HCT116 (cell line): Measurements from ENCODE around the gene RPS16. TPM values are rescaled to one million over a fixed set of nuclear protein-coding genes. Genes with fewer than 3 reads are reported as not detected.

Source experiments
- ATAC-seq: fragments of 200-7000 bp; cut with Tn5 transposase; 2 replicates; pipeline ENCODE4 v1.9.1; 2020; ENCODE audit warnings: mild to moderate bottlenecking, moderate library complexity
- BruUV-seq: library from RNA; stranded (reverse); fragments of 400-500 nt; replicated peaks from 2 replicates; lab custom pipeline; 2021; lab: Mats Ljungman, UMichigan
- CTCF ChIA-PET: fragments of 300-600 bp; sonication (Branson Sonifier 250); formaldehyde crosslinking; loops from one replicate; lab custom pipeline; 2021; ENCODE audit warnings: antibody characterized with exemption; lab: Charles Lee
- POLR2A ChIA-PET: fragments of 300-600, 350-600 bp; sonication (Branson Sonifier 250); formaldehyde crosslinking; loops from one replicate; lab custom pipeline; 2021; ENCODE audit warnings: antibody characterized with exemption; lab: Charles Lee
- RAD21 ChIA-PET, 2 experiments: fragments of 300-600 bp; sonication (Branson Sonifier 250); formaldehyde crosslinking; loops; one replicate each; lab custom pipeline; 2023; ENCODE audit warnings: low total read pairs in 2 of 2; ENCODE audit not compliant: uncharacterized antibody in 2 of 2, unreplicated experiment in 2 of 2, low non-redundant PET in 1 of 2; lab: Charles Lee
- DNase-seq: peaks from one replicate; pipeline ENCODE4 v3.0.0-alpha.2; 2010; ENCODE audit warnings: low read depth, low spot score
- H2AFZ ChIP-seq: fragments of 200-600 bp; shearing (Covaris generic), sonication (generic); 2 replicates; pipeline ENCODE4 v1.6.1; 2017; ENCODE audit warnings: low read depth, mixed run types, mixed read lengths, antibody characterized with exemption, low read length; ENCODE audit not compliant: poor library complexity, severe bottlenecking
- H3K27ac ChIP-seq: 2 replicates; pipeline ENCODE4 v1.5.1; 2012; ENCODE audit warnings: low read depth, low read length
- H3K27me3 ChIP-seq: fragments of 200-600 bp; sonication (generic); 2 replicates; pipeline ENCODE4 v1.6.1; 2016; ENCODE audit warnings: mixed run types, low read length, mixed read lengths; ENCODE audit not compliant: insufficient read depth
- H3K36me3 ChIP-seq, 2 experiments: fragments of 200-500 bp in 1 of 2; fragments of 200-600 bp in 1 of 2; sonication (Bioruptor generic) in 1 of 2; sonication (generic) in 1 of 2; 2 replicates each; pipeline versions ENCODE4 v1.5.1 to v1.6.1; 2014 to 2016; ENCODE audit warnings: low read length in 2 of 2, inconsistent platforms in 1 of 2, mixed read lengths in 1 of 2, mixed run types in 1 of 2; ENCODE audit not compliant: insufficient read depth in 2 of 2, control insufficient read depth in 1 of 2
- H3K4me1 ChIP-seq, 2 experiments: fragments of 200-600 bp in 1 of 2; sonication (generic) in 1 of 2; 2 replicates each; pipeline versions ENCODE4 v1.5.1 to v1.6.1; 2012 to 2017; ENCODE audit warnings: low read length in 2 of 2, inconsistent platforms in 1 of 2, mild to moderate bottlenecking in 1 of 2, mixed read lengths in 1 of 2, mixed run types in 1 of 2, moderate library complexity in 1 of 2; ENCODE audit not compliant: insufficient read depth in 2 of 2, control insufficient read depth in 1 of 2
- H3K4me2 ChIP-seq: fragments of 200-600 bp; sonication (generic); 2 replicates; pipeline ENCODE4 v1.6.1; 2017; ENCODE audit warnings: mixed run types, low read length, mixed read lengths
- H3K4me3 ChIP-seq, 2 experiments: fragments of 200-600 bp in 1 of 2; sonication (generic) in 1 of 2; replicated peaks in 1 of 2; 2 replicates each; pipeline ENCODE4 v1.5.1; 2011 to 2016; ENCODE audit warnings: low read length in 2 of 2, control low read depth in 1 of 2, low read depth in 1 of 2, mild to moderate bottlenecking in 1 of 2, mixed read lengths in 1 of 2, mixed run types in 1 of 2
- H3K79me2 ChIP-seq: fragments of 200-600 bp; sonication (generic); 2 replicates; pipeline ENCODE4 v1.6.1; 2017; ENCODE audit warnings: mild to moderate bottlenecking, mixed run types, low read length, moderate library complexity, mixed read lengths; ENCODE audit not compliant: insufficient read depth
- H3K9ac ChIP-seq: fragments of 200-600 bp; sonication (generic); 2 replicates; pipeline ENCODE4 v1.6.1; 2016; ENCODE audit warnings: low read length, mixed read lengths
- H3K9me2 ChIP-seq: fragments of 200-600 bp; sonication (generic), shearing (Covaris generic); 2 replicates; pipeline ENCODE4 v1.6.1; 2017; ENCODE audit warnings: mixed run types, mild to moderate bottlenecking, moderate library complexity; ENCODE audit not compliant: insufficient read depth
- H3K9me3 ChIP-seq, 2 experiments: fragments of 200-500 bp in 1 of 2; fragments of 200-600 bp in 1 of 2; sonication (Bioruptor generic) in 1 of 2; sonication (generic) in 1 of 2; 2 replicates each; pipeline ENCODE4 v1.6.1; 2014 to 2017; ENCODE audit warnings: low read length in 2 of 2, mixed read lengths in 2 of 2, inconsistent platforms in 1 of 2, low read depth in 1 of 2, mild to moderate bottlenecking in 1 of 2, mixed run types in 1 of 2, moderate library complexity in 1 of 2; ENCODE audit not compliant: control insufficient read depth in 1 of 2, insufficient read depth in 1 of 2
- H4K20me1 ChIP-seq: fragments of 200-600 bp; sonication (generic), shearing (Covaris generic); 2 replicates; pipeline ENCODE4 v1.6.1; 2017; ENCODE audit warnings: mixed run types, mild to moderate bottlenecking, moderate library complexity; ENCODE audit not compliant: insufficient read depth
- EZH2phosphoT487 ChIP-seq: fragments of 200-600 bp; IDR thresholded peaks from 2 replicates; pipeline ENCODE4 v1.6.1; 2018; ENCODE audit warnings: antibody characterized with exemption, borderline replicate concordance
- SIN3A ChIP-seq: IDR thresholded peaks from 2 replicates; pipeline ENCODE4 v1.6.1; 2012; ENCODE audit warnings: low read depth
- ZNF274 ChIP-seq: fragments of 200-500 bp; sonication (Bioruptor generic); IDR thresholded peaks from 2 replicates; pipeline ENCODE4 v1.6.1; 2014; ENCODE audit warnings: mild to moderate bottlenecking, low read depth, low read length, inconsistent platforms
- intact Hi-C: fragments of 100-400 bp; cut with micrococcal nuclease; formaldehyde crosslinking; loops from 2 replicates; pipeline ENCODE4 v1.10.0; 2022
- total RNA-seq: library from RNA; stranded (reverse); gene quantifications from one replicate; pipeline ENCODE4 v1.2.1, GENCODE V29; 2021; ENCODE audit not compliant: unreplicated experiment
- TF ChIP-seq, protein P1 (sequence below), 3 experiments: fragments of 200-600 bp in 1 of 3; sonication (generic) in 1 of 3; IDR thresholded peaks in 2 of 3; conservative IDR thresholded peaks in 1 of 3; 2 replicates each; pipeline ENCODE4 v1.5.1; 2012 to 2017; ENCODE audit warnings: low read depth in 2 of 3, low read length in 2 of 3, antibody characterized with exemption in 1 of 3, borderline replicate concordance in 1 of 3, control low read depth in 1 of 3, mild to moderate bottlenecking in 1 of 3, mixed read lengths in 1 of 3, mixed run types in 1 of 3, moderate library complexity in 1 of 3; ENCODE audit not compliant: insufficient read depth in 1 of 3
- TF ChIP-seq, protein P2 (sequence below): IDR thresholded peaks from 2 replicates; pipeline ENCODE4 v1.6.1; 2012; ENCODE audit warnings: low read depth

RPS16 gene
- total RNA-seq, 1 experiment from 2014 or later, result 3,365 TPM

GRCh38 chr19:39413272-39413910 lies 22.4 kb downstream of the RPS16 start:
- Histone ChIP-seq H3K9me3 (no peaks in the 10 kb centered on the region), H3K4me1 (peaks cover 29 to 61% of the 10 kb centered on the region in 2 experiments), H3K9me2 (no peaks in the 10 kb centered on the region), H3K79me2 (peaks cover 6% of the 10 kb centered on the region), H3K9ac (peak overlapping the region; percentile 67), H4K20me1 (no peaks in the 10 kb centered on the region; the same call in 1 of the 2 replicates), H2AFZ (no peak overlapping the region), H3K4me2 (peak overlapping the region; percentile 92), H3K36me3 (peaks cover 0 to 4% of the 10 kb centered on the region in 2 experiments; a peak in 1 of 4 replicates), H3K27me3 (no peaks in the 10 kb centered on the region), H3K27ac (peak overlapping the region; percentile 100; the same call in 1 of the 2 replicates), H3K4me3 (peak overlapping the region; percentile 57 to 90)
- TF ChIP-seq EZH2phosphoT487, result no peak
- TF ChIP-seq SIN3A, result no peak
- no peak for TF ChIP-seq ZNF274
- ATAC-seq, result no peak
- intact Hi-C loops, result loop anchor here (5.0 kb wide), 1 partner anchor 71 kb away; the partner anchor contains the start of gene SAMD4B
- DNase-seq, result no peak
- BruUV-seq, result no TSS peak
- ChIA-PET RAD21 (interaction anchor here in 1 of 2 experiments (0.6 kb wide), 1 partner anchor 26 kb away, joined by 3 read pairs; no protein-coding TSS in a partner anchor), CTCF (interaction anchor here (0.6 to 1.7 kb wide), 3 partner anchors 15 to 195 kb away, joined by 3 to 5 read pairs (median 3); partner anchors contain the start of genes MED29 and PAF1), POLR2A (interaction anchor here (1.2 to 1.5 kb wide), 3 partner anchors 15 to 23 kb away, joined by 4 to 5 read pairs (median 5); partner anchors contain the start of genes MED29, PAF1 and RPS16)

- RAD21 ChIA-PET, result interaction anchor here in 1 of 2 experiments (0.5 kb wide), 1 partner anchor 87 kb away, joined by 3 read pairs; no protein-coding TSS in a partner anchor
- intact Hi-C loops, result loop anchor here (1.0 to 5.0 kb wide), 5 partner anchors 22 to 291 kb away; partner anchors contain the start of genes MED29, PAF1 and SAMD4B
- DNase-seq, result no peak
- no peak for ATAC-seq
- H3K9me3 ChIP-seq, result no peaks in the 10 kb centered on the region
- TF ChIP-seq, protein P1, sequence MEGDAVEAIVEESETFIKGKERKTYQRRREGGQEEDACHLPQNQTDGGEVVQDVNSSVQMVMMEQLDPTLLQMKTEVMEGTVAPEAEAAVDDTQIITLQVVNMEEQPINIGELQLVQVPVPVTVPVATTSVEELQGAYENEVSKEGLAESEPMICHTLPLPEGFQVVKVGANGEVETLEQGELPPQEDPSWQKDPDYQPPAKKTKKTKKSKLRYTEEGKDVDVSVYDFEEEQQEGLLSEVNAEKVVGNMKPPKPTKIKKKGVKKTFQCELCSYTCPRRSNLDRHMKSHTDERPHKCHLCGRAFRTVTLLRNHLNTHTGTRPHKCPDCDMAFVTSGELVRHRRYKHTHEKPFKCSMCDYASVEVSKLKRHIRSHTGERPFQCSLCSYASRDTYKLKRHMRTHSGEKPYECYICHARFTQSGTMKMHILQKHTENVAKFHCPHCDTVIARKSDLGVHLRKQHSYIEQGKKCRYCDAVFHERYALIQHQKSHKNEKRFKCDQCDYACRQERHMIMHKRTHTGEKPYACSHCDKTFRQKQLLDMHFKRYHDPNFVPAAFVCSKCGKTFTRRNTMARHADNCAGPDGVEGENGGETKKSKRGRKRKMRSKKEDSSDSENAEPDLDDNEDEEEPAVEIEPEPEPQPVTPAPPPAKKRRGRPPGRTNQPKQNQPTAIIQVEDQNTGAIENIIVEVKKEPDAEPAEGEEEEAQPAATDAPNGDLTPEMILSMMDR (IDR thresholded peaks at IDR 0.05 in 2 of 3, conservative IDR thresholded peaks at IDR 0.05 in 1 of 3; ENCODE audit: borderline replicate concordance in 1 of 3, insufficient read depth in 1 of 3, low read depth in 2 of 3, low read length in 2 of 3), result peak in 1 of 3 experiments; percentile 85; a peak in 2 of 6 replicates
- TF ChIP-seq, protein P2, sequence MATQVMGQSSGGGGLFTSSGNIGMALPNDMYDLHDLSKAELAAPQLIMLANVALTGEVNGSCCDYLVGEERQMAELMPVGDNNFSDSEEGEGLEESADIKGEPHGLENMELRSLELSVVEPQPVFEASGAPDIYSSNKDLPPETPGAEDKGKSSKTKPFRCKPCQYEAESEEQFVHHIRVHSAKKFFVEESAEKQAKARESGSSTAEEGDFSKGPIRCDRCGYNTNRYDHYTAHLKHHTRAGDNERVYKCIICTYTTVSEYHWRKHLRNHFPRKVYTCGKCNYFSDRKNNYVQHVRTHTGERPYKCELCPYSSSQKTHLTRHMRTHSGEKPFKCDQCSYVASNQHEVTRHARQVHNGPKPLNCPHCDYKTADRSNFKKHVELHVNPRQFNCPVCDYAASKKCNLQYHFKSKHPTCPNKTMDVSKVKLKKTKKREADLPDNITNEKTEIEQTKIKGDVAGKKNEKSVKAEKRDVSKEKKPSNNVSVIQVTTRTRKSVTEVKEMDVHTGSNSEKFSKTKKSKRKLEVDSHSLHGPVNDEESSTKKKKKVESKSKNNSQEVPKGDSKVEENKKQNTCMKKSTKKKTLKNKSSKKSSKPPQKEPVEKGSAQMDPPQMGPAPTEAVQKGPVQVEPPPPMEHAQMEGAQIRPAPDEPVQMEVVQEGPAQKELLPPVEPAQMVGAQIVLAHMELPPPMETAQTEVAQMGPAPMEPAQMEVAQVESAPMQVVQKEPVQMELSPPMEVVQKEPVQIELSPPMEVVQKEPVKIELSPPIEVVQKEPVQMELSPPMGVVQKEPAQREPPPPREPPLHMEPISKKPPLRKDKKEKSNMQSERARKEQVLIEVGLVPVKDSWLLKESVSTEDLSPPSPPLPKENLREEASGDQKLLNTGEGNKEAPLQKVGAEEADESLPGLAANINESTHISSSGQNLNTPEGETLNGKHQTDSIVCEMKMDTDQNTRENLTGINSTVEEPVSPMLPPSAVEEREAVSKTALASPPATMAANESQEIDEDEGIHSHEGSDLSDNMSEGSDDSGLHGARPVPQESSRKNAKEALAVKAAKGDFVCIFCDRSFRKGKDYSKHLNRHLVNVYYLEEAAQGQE, result no peak
- TF ChIP-seq, all 23 proteins: peak for 1
- Histone ChIP-seq H2AFZ (no peak overlapping the region), H3K9me2 (no peaks in the 10 kb centered on the region), H3K36me3 (peaks cover 2 to 6% of the 10 kb centered on the region in 2 experiments; a peak in 1 of 4 replicates), H3K9ac (peak overlapping the region; percentile 67), H3K27me3 (no peaks in the 10 kb centered on the region), H3K27ac (peak overlapping the region; percentile 100), H3K4me3 (peak overlapping the region; percentile 57 to 90), H3K4me1 (peaks cover 33 to 64% of the 10 kb centered on the region in 2 experiments), H3K79me2 (peaks cover 12% of the 10 kb centered on the region), H3K4me2 (peak overlapping the region; percentile 92), H4K20me1 (peaks cover 3% of the 10 kb centered on the region; the same call in 1 of the 2 replicates)
- ChIA-PET CTCF (interaction anchor here (2.0 kb wide), 1 partner anchor 15 kb away, joined by 51 read pairs; no protein-coding TSS in a partner anchor), POLR2A (interaction anchor here (1.5 to 2.3 kb wide), 3 partner anchors 15 to 23 kb away, joined by 4 to 35 read pairs (median 12); partner anchors contain the start of genes MED29, PAF1 and RPS16)
- BruUV-seq, result no TSS peak
Measured at GRCh38 chr19:39412867-39413271, 22.9 kb downstream of the RPS16 start.
